ENCODE measurements around the gene GRIK4. TPM values are rescaled to one million over a fixed set of nuclear protein-coding genes. Genes with fewer than 3 reads are reported as not detected.

Gene GRIK4
- total and polyA plus RNA-seq, 8 donors, result 0.02 TPM; not detected in 7

DNA sequence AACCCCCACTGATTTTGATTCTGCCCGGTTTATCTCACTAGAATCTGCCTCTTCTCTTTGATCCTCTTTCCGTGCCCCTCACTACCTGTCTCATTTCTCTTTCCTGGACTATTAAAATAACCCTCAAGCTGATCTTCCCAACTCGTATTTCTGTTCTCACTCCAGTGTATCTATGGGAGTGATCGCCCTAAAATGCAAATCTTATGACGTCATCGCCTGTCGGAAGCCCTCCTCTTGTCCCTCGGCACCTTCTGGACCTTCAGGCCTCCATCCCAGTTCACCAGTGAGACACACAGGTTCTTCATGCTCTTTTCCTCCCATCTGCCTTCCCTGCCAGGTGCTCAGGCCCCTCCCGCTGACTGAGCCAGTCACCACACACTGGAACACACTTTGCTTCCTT is 277.8 kb downstream of the GRIK4 start:
- H3K4me3 ChIP-seq, result no peak overlapping the region
- DNase-seq (no peak), ATAC-seq (no peak), FAIRE-seq (no peak)
- no peak overlapping the region for H3K27ac ChIP-seq
- no peaks in the 10 kb centered on the region for H3K36me3 ChIP-seq
- no peaks in the 10 kb centered on the region for H3K4me1 ChIP-seq
- TF ChIP-seq, protein P1, sequence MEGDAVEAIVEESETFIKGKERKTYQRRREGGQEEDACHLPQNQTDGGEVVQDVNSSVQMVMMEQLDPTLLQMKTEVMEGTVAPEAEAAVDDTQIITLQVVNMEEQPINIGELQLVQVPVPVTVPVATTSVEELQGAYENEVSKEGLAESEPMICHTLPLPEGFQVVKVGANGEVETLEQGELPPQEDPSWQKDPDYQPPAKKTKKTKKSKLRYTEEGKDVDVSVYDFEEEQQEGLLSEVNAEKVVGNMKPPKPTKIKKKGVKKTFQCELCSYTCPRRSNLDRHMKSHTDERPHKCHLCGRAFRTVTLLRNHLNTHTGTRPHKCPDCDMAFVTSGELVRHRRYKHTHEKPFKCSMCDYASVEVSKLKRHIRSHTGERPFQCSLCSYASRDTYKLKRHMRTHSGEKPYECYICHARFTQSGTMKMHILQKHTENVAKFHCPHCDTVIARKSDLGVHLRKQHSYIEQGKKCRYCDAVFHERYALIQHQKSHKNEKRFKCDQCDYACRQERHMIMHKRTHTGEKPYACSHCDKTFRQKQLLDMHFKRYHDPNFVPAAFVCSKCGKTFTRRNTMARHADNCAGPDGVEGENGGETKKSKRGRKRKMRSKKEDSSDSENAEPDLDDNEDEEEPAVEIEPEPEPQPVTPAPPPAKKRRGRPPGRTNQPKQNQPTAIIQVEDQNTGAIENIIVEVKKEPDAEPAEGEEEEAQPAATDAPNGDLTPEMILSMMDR (IDR thresholded peaks at IDR 0.05), result no peak
- no peaks in the 10 kb centered on the region for H3K9me3 ChIP-seq
- 57 to 67% methylated on average over 9 of the region's 9 CpGs for WGBS, 2 donors
- intact Hi-C loops (cut with DNase I), result no loop called here
- peaks cover 0 to 3% (median 0%) of the 10 kb centered on the region in 4 donors for H3K27me3 ChIP-seq

DNA sequence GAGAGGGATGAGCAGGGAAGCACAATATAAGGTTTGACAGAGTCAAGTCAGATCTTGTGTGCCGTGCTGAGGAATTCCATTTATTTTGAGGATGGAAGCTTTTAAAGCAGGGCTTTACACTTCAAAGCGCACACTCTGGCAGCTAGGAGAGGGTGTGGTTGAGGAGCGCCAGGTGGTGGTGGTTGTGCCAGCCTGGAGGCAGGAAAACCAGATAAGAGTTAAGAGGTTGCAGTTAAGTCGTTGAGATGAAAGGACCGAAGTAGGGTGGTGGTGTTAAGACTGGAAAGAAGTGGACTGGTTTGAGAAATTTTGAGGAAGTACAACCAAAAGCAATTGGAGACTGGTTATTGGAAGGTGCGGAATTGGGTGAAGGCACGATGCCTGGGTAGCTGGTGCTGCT is 280.8 kb downstream of the GRIK4 start:
- no peak for FAIRE-seq

DNA sequence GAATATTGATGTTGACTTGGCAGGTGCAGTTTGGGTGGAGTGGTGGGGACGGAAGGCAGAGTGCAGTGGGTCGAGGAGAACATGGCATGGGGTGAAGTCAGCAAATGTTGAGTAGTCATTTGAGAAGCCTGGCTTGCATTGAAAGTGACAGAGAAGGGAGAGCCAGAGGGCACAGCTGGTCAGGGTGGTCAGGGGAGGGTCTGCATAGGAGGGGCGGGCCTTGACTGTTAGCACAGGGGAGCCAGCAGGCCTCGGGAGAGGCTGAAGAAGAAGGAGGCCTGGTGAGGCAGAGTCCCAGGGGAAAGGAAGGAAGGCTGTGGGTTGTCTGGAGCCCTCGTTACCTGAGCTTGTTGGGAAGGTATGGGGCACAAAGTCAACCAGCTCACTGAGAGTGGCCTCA is 281.6 kb downstream of the GRIK4 start:
- no peak for ATAC-seq
- Histone ChIP-seq H3K27ac (no peak overlapping the region), H3K9me3 (no peaks in the 10 kb centered on the region), H3K36me3 (no peaks in the 10 kb centered on the region), H3K27me3 (no peaks in the 10 kb centered on the region), H3K4me1 (no peaks in the 10 kb centered on the region), H3K4me3 (no peak overlapping the region)
- TF ChIP-seq, protein P1 (IDR thresholded peaks at IDR 0.05), result no peak
- WGBS, 2 donors, result 70 to 74% methylated on average over 5 of the region's 5 CpGs
- peak in 1 of 6 donors; percentile 11 for DNase-seq
- no peak for FAIRE-seq
- intact Hi-C loops (cut with DNase I), result no loop called here

More for the DNA sequence above, 280.8 kb downstream of the GRIK4 start:
- DNase-seq (peak in 1 of 6 donors; percentile 9), ATAC-seq (no peak)
- Histone ChIP-seq H3K4me1 (no peaks in the 10 kb centered on the region), H3K4me3 (no peak overlapping the region), H3K36me3 (no peaks in the 10 kb centered on the region), H3K27ac (no peak overlapping the region), H3K9me3 (no peaks in the 10 kb centered on the region), H3K27me3 (no peaks in the 10 kb centered on the region)
- 65 to 66% methylated on average over 7 of the region's 7 CpGs for WGBS, 2 donors
- TF ChIP-seq, protein P1 (IDR thresholded peaks at IDR 0.05), result no peak
- intact Hi-C loops (cut with DNase I), result no loop called here

DNA sequence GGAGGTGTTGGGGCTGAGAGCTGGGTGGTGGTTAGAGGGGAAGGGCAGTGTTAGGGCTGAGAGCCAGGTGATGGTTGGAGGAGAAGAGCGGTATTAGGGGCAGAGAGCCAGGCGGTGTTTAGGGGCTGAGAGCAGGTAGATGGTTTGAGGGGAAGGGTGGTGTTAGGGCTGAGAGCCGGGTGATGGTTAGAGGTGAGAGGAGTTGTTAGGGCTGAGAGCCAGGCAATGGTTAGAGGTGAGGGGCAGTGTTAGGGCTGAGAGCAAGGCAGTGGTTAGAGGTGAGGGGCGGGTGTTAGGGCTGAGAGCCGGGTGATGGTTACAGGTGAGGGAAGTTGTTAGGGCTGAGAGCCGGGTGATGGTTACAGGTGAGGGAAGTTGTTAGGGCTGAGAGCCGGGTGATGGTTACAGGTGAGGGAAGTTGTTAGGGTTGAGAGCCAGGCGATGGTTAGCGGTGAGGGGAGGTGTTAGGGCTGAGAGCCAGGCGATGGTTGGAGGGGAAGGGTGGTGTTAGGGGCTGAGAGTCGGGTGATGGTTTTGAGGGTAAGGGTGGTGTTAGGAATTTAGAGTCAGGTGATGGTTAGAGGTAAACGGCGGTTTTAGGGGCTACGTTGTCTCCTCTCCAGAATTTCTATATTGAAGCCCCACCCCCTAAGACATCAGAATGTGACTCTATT is 282.4 kb downstream of the GRIK4 start:
- intact Hi-C loops (cut with DNase I), result no loop called here

DNA sequence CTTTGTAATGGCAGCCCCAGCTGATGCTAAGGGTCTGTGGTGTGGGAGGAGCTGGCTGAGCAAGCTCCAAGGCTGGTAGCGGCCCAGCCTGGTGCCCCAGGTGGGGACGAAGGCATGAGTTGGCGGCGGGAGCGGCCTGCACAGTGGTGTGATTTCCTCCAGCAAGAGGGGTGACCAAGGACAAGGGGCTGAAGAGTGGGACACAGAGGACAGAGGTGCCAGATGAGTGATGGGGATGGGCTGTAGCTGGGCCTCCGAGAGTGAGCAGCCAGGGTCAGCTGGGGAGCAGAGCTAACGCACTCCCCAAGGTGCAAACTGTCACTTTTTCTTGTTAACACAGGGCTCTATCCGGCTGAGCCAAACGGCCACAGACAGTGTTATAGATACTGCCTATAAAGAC is 283.2 kb downstream of the GRIK4 start:
- TF ChIP-seq, protein P1 (IDR thresholded peaks at IDR 0.05), result no peak
- H3K36me3 ChIP-seq, result no peaks in the 10 kb centered on the region
- H3K27ac ChIP-seq, result no peak overlapping the region
- DNase-seq (peak in 1 of 6 donors; percentile 32), FAIRE-seq (no peak), ATAC-seq (no peak)
- H3K9me3 ChIP-seq, result no peaks in the 10 kb centered on the region
- no peak overlapping the region for H3K4me3 ChIP-seq
- intact Hi-C loops (cut with DNase I), result no loop called here
- H3K27me3 ChIP-seq, result no peaks in the 10 kb centered on the region
- H3K4me1 ChIP-seq, result no peaks in the 10 kb centered on the region
- WGBS, 2 donors, result 66 to 68% methylated on average over 9 of the region's 9 CpGs

More for the DNA sequence above, 282.4 kb downstream of the GRIK4 start:
- TF ChIP-seq, protein P1 (IDR thresholded peaks at IDR 0.05), result no peak
- no peak for ATAC-seq
- no peak for FAIRE-seq
- Histone ChIP-seq H3K27ac (no peak overlapping the region), H3K4me1 (no peaks in the 10 kb centered on the region), H3K4me3 (no peak overlapping the region), H3K36me3 (no peaks in the 10 kb centered on the region), H3K9me3 (no peaks in the 10 kb centered on the region), H3K27me3 (no peaks in the 10 kb centered on the region)
- DNase-seq, result no peak
- WGBS, 2 donors, result 71 to 84% methylated on average over 14 of the region's 14 CpGs

Measured in pancreas (tissue), 10 donors.